Left lung (tissue), 10 donors: ENCODE measurements around the gene INHA. TPM values are rescaled to one million over a fixed set of nuclear protein-coding genes. Genes with fewer than 3 reads are reported as not detected.
A peak's percentile ranks its signal among the peaks of the same experiment; 100 is the strongest.

Source experiments
- ATAC-seq: fragments of 200-7000 bp; cut with Tn5 transposase; one replicate; pipeline ENCODE4 v1.9.1; 2020; ENCODE audit warnings: moderate library complexity
- DNase-seq, 4 donors: peaks; one replicate each; pipeline ENCODE4 v3.0.0-alpha.2; 2013 to 2020
- H3K27ac ChIP-seq, 2 donors: fragments of 200-600 bp; sonication (generic) in 1 of 2; one replicate each; pipeline versions ENCODE4 v1.5.0 to v1.8.0; 2020 to 2021
- H3K27me3 ChIP-seq, 2 donors: fragments of 200-600 bp; sonication (generic) in 1 of 2; one replicate each; pipeline versions ENCODE4 v1.5.0 to v1.8.0; 2020 to 2021
- H3K36me3 ChIP-seq, 2 donors: fragments of 200-600 bp; sonication (generic) in 1 of 2; one replicate each; pipeline versions ENCODE4 v1.5.0 to v1.8.0; 2020 to 2021
- H3K4me1 ChIP-seq, 2 donors: fragments of 200-600 bp; one replicate each; pipeline ENCODE4 v1.8.0; 2021
- H3K4me3 ChIP-seq, 2 donors: fragments of 200-600 bp; sonication (generic) in 1 of 2; one replicate each; pipeline versions ENCODE4 v1.5.0 to v1.8.0; 2020 to 2021; ENCODE audit warnings: mild to moderate bottlenecking in 1 of 2
- H3K9me3 ChIP-seq, 2 donors: fragments of 200-600 bp; sonication (generic) in 1 of 2; one replicate each; pipeline versions ENCODE4 v1.5.0 to v1.8.0; 2020 to 2021
- intact Hi-C, 2 donors: fragments of 100-400 bp; cut with DNase I; formaldehyde crosslinking; loops; one replicate each; pipeline versions ENCODE4 v1.11.2 to v1.14.2; 2022
- polyA plus RNA-seq, 6 donors: library from polyadenylated mRNA; unstranded; fragments of 120-200 nt; gene quantifications; one replicate each; pipeline ENCODE4 v1.2.1, GENCODE V29; 2013; ENCODE audit not compliant: insufficient read length in 6 of 6
- total RNA-seq, 2 donors: library from RNA; stranded (reverse); fragmentation: NEBNext Ultra II Directional; extraction: Animal tissue kit (Norgen Biotek cat#: 25700); gene quantifications; one replicate each; pipeline ENCODE4 v1.2.1, GENCODE V29; 2021
- TF ChIP-seq, protein P1 (sequence below), 2 donors: fragments of 200-600 bp; sonication (generic) in 1 of 2; IDR thresholded peaks; one replicate each; pipeline versions ENCODE4 v1.5.0 to v1.8.0; 2021; ENCODE audit warnings: antibody characterized with exemption in 2 of 2
- donor health status: DM: no; HTN: yes; CAD: no.
- donor health status: DM: no; HTN: no; CAD: no.

Gene INHA
- total and polyA plus RNA-seq, 8 donors: 0.37 to 1.9 (median 1.0) TPM

DNA sequence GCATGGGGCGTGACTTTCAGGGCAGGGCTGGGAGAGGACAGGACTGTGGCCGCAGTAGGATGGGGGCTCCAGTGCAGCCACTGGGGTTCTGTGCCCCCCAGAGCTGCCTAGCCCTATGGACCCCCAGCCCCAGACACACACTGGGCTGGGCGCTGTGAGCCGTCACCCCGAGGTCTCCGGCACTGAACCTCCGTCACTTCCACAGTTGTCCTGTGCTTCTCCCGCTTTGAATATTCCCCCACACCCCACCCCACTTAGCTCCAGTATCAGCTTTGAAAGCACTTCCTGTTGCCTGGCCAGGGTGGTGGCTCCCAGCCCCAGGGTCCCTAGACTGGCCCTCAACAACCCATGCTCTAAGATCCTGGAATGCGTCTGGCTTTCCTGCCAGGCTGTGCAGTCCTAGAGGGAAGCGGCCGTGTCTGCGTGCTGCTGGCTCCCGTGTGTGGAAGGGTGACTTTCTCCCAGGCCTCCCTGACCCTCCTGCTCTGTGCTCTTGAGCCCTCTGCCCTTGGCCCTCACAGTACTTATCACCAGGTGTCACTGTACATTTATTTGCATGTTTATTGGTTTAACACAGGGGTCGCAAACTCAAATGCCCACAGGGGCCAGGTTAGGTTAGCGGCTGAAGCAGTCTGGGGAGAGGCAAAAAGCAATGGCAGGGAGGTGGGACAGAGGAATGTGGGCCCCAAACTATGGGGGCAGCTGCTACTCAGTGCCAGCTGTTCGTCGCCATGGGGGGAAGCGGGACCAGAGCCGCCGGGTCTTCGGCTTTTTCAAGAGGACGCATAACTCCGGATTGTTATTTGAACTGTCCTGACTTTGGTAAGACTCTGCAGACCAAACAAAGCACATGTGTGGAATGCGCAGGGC is 10.7 kb upstream of the INHA start:
- intact Hi-C loops: no loop called here
- H3K9me3 ChIP-seq: no peaks in the 10 kb centered on the region
- H3K27me3 ChIP-seq: no peaks in the 10 kb centered on the region
- no peaks in the 10 kb centered on the region for H3K4me1 ChIP-seq
- H3K27ac ChIP-seq: no peak overlapping the region
- DNase-seq: peak in 1 of 4 donors; percentile 58
- no peak overlapping the region for H3K4me3 ChIP-seq
- H3K36me3 ChIP-seq: no peaks in the 10 kb centered on the region
- peak; percentile 65 for ATAC-seq
- TF ChIP-seq, protein P1, sequence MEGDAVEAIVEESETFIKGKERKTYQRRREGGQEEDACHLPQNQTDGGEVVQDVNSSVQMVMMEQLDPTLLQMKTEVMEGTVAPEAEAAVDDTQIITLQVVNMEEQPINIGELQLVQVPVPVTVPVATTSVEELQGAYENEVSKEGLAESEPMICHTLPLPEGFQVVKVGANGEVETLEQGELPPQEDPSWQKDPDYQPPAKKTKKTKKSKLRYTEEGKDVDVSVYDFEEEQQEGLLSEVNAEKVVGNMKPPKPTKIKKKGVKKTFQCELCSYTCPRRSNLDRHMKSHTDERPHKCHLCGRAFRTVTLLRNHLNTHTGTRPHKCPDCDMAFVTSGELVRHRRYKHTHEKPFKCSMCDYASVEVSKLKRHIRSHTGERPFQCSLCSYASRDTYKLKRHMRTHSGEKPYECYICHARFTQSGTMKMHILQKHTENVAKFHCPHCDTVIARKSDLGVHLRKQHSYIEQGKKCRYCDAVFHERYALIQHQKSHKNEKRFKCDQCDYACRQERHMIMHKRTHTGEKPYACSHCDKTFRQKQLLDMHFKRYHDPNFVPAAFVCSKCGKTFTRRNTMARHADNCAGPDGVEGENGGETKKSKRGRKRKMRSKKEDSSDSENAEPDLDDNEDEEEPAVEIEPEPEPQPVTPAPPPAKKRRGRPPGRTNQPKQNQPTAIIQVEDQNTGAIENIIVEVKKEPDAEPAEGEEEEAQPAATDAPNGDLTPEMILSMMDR (IDR thresholded peaks at IDR 0.05): no peak

DNA sequence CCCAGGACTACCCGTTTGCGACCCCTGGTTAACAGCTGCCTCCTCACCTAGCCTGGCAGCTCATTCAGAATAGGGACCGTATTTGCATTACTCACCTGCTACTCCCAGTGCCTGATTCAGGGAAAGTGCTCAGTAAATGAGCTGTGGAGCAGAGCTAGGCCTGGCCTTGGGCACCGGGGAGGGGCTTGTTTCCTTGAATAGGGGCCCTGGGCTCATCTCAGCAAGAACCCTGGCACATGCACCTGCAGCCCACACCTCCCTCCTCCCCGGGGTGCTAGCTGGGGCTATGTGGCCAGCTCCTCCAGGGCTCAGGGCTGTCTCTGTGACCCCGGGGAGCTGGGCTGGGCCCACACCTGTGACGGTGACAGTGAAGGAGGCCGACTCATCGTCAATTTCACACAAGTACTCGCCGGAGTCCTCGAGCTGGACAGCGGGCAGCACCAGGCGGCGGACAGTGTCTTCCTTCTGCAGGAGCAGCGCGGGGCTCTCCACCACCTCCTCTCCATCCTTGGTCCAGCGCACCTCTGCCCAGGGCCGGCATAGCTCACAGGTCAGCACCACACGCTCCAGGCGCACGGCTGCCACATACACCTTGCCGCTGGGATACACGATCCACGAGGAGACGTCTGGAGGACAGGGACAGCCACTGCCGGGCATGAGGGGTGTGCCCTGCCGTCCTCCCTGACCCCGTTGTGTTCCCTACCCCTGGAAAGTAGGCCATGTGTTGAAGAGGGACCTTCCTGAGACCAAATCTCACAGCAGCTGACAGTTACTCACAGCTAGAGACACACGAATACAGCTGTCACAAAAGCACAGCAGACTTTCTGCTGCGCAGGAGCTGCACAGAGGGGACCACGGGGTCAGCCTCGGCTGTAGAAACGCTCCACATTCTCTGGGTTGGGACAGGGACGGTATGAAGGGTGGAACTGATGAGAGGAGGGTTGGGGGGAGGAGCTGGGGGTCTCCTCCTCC is 9.8 kb upstream of the INHA start:
- no peaks in the 10 kb centered on the region for H3K9me3 ChIP-seq
- H3K4me1 ChIP-seq: no peaks in the 10 kb centered on the region
- H3K4me3 ChIP-seq: no peak overlapping the region
- DNase-seq (no peak), ATAC-seq (no peak)
- TF ChIP-seq, protein P1 (IDR thresholded peaks at IDR 0.05): no peak
- H3K27me3 ChIP-seq: no peaks in the 10 kb centered on the region
- H3K27ac ChIP-seq: no peak overlapping the region
- intact Hi-C loops: no loop called here
- peaks cover 0 to 3% of the 10 kb centered on the region in 2 donors for H3K36me3 ChIP-seq

- Histone ChIP-seq H3K36me3 (peaks cover 0 to 3% of the 10 kb centered on the region in 2 donors), H3K27me3 (no peaks in the 10 kb centered on the region), H3K4me3 (no peak overlapping the region), H3K4me1 (no peaks in the 10 kb centered on the region), H3K9me3 (no peaks in the 10 kb centered on the region), H3K27ac (no peak overlapping the region)
- intact Hi-C loops: no loop called here
- TF ChIP-seq, protein P1 (IDR thresholded peaks at IDR 0.05): no peak
- no peak for DNase-seq
- ATAC-seq: no peak
These were observed 8.7 kb upstream of the INHA start for GRCh38 chr2:219563271-219563928.

DNA sequence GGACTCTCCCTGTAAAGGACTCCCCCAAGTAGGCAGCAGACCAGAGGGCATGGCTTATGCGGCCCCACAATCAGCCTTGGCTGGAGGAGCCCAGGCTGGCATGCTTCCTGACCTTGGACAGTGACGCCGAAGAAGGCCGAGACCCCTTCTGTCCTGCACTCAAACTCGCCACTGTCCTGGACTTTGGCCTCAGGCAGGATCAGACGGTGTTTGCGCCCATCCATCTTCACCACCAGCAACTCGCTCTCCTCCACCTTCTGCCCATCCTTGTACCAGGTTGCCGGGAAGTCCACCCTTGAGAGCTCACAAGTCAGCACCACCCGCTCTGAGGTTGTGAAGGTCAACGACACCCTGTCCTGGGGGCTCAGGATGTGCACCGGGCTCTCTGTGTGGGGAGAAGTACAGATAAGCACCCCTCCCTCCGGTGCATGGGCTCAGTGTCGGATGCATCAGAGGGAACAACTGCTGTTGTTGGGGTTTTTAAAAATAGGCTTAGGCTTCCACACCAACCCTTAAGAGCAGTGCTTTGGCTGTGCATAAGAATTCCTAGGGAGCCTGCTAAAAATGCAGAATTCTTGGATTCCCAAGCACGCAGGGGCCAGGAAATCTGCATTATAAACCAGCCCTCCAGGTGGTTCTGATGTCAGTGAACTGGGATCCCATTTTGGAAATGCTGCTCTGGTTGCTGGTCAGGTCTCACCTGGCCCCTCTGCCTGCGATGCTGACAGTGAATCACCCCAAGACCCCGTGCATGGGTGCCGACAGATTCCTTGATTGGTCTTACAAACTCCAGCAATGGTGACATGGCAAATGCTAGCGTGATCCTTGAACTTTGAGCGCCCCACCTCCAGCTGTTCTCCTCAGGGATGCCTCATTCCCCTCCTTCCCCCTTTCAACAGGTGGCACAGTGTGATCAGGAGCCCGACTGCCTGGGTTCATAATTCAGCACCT is 6.7 kb upstream of the INHA start:
- Histone ChIP-seq H3K27me3 (peaks cover 0 to 17% of the 10 kb centered on the region in 2 donors), H3K4me1 (peaks cover 0 to 8% of the 10 kb centered on the region in 2 donors), H3K27ac (no peak overlapping the region), H3K36me3 (peaks cover 0 to 3% of the 10 kb centered on the region in 2 donors), H3K4me3 (no peak overlapping the region), H3K9me3 (no peaks in the 10 kb centered on the region)
- no peak for ATAC-seq
- TF ChIP-seq, protein P1 (IDR thresholded peaks at IDR 0.05): no peak
- intact Hi-C loops: no loop called here
- no peak for DNase-seq
